ENCODE measurements around the gene PAFAH1B1. TPM values are rescaled to one million over a fixed set of nuclear protein-coding genes. Genes with fewer than 3 reads are reported as not detected.

PAFAH1B1 gene
- total RNA-seq, 1 experiment from 2014 or later = 210 TPM

GRCh38 chr17:2704031-2704889 is 110.8 kb downstream of the PAFAH1B1 start:
- ChIA-PET POLR2A (ENCODE audit: low non-redundant PET) (no interaction called here), CTCF (no interaction called here)
- DNase-seq (ENCODE audit: low spot score) = no peak
- no peaks in the 10 kb centered on the region for H3K27me3 ChIP-seq (replicated peaks; ENCODE audit: insufficient read depth, low read depth, low read length, poor library complexity)
- intact Hi-C loops (cut with micrococcal nuclease; ENCODE audit: unreplicated experiment) = no loop called here
- H3K4me3 ChIP-seq (ENCODE audit: low read depth, low read length, poor library complexity, severe bottlenecking) = no peak overlapping the region
- peaks cover 18% of the 10 kb centered on the region for H3K4me1 ChIP-seq (ENCODE audit: insufficient read depth, low read length, poor library complexity, severe bottlenecking)
- BruUV-seq (replicated peaks) = no TSS peak
- TF ChIP-seq EZH2 (IDR thresholded peaks at IDR 0.05; ENCODE audit: borderline replicate concordance, low read depth, low read length, poor library complexity, severe bottlenecking) (no peak), CTCF (conservative IDR thresholded peaks at IDR 0.05; ENCODE audit: low read depth, low read length) (no peak)
- H3K9me3 ChIP-seq (ENCODE audit: low read depth, low read length, poor library complexity, severe bottlenecking) = no peaks in the 10 kb centered on the region
- H3K27ac ChIP-seq (ENCODE audit: low read depth, low read length, poor library complexity, severe bottlenecking) = no peak overlapping the region
- H3K36me3 ChIP-seq (ENCODE audit: insufficient read depth, low read length, poor library complexity, severe bottlenecking) = peaks cover 42% of the 10 kb centered on the region

- POLR2A ChIA-PET (ENCODE audit: low non-redundant PET) = no interaction called here
- BruUV-seq (replicated peaks) = no TSS peak
- H3K36me3 ChIP-seq (ENCODE audit: insufficient read depth, low read length, poor library complexity, severe bottlenecking) = peaks cover 41% of the 10 kb centered on the region
Measured at GRCh38 chr17:2704890-2705248, 111.4 kb downstream of the PAFAH1B1 start.

DNA sequence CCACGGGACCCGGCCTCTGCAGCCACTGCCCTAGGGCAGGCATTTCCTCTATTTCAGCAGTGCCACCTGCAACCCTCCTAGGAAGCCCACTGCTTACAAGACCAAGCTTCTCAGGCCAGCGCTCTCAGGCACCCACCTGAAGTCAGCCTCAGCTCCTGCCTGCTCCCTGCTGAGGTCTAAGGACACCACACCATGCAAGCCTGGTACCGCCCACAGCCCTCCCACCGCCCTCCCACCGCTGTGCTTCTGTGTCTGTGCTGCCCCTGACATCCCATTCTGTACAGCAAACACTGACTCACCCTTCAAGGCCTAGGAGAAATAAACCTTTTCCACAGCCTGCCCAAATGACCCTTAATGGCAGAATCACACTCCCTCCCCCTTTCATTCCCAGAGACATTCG is 111.8 kb downstream of the PAFAH1B1 start:
- intact Hi-C loops (cut with micrococcal nuclease; ENCODE audit: unreplicated experiment) = no loop called here
- Histone ChIP-seq H3K27me3 (replicated peaks; ENCODE audit: insufficient read depth, low read depth, low read length, poor library complexity) (no peaks in the 10 kb centered on the region), H3K9me3 (ENCODE audit: low read depth, low read length, poor library complexity, severe bottlenecking) (no peaks in the 10 kb centered on the region), H3K4me1 (ENCODE audit: insufficient read depth, low read length, poor library complexity, severe bottlenecking) (peaks cover 24% of the 10 kb centered on the region), H3K27ac (ENCODE audit: low read depth, low read length, poor library complexity, severe bottlenecking) (no peak overlapping the region), H3K4me3 (ENCODE audit: low read depth, low read length, poor library complexity, severe bottlenecking) (no peak overlapping the region), H3K36me3 (ENCODE audit: insufficient read depth, low read length, poor library complexity, severe bottlenecking) (peaks cover 37% of the 10 kb centered on the region)
- BruUV-seq (replicated peaks) = no TSS peak
- POLR2A ChIA-PET (ENCODE audit: low non-redundant PET) = no interaction called here
- CTCF ChIA-PET = no interaction called here
- no peak for DNase-seq (ENCODE audit: low spot score)
- no peak for TF ChIP-seq EZH2 (IDR thresholded peaks at IDR 0.05; ENCODE audit: borderline replicate concordance, low read depth, low read length, poor library complexity, severe bottlenecking)
- no peak for TF ChIP-seq CTCF (conservative IDR thresholded peaks at IDR 0.05; ENCODE audit: low read depth, low read length)

More at GRCh38 chr17:2704890-2705248, 111.4 kb downstream of the PAFAH1B1 start:
- no peaks in the 10 kb centered on the region for H3K9me3 ChIP-seq (ENCODE audit: low read depth, low read length, poor library complexity, severe bottlenecking)
- CTCF ChIA-PET = no interaction called here
- H3K27ac ChIP-seq (ENCODE audit: low read depth, low read length, poor library complexity, severe bottlenecking) = no peak overlapping the region
- H3K27me3 ChIP-seq (replicated peaks; ENCODE audit: insufficient read depth, low read depth, low read length, poor library complexity) = no peaks in the 10 kb centered on the region
- no peak for DNase-seq (ENCODE audit: low spot score)
- intact Hi-C loops (cut with micrococcal nuclease; ENCODE audit: unreplicated experiment) = no loop called here
- TF ChIP-seq EZH2 (IDR thresholded peaks at IDR 0.05; ENCODE audit: borderline replicate concordance, low read depth, low read length, poor library complexity, severe bottlenecking) (no peak), CTCF (conservative IDR thresholded peaks at IDR 0.05; ENCODE audit: low read depth, low read length) (no peak)
- no peak overlapping the region for H3K4me3 ChIP-seq (ENCODE audit: low read depth, low read length, poor library complexity, severe bottlenecking)
- peaks cover 24% of the 10 kb centered on the region for H3K4me1 ChIP-seq (ENCODE audit: insufficient read depth, low read length, poor library complexity, severe bottlenecking)

Data from A673 (cell line).